GM19193 (cell line): ENCODE measurements around the gene FYN.

Source experiments
- POLR2A ChIP-seq: IDR thresholded peaks from 4 replicates; pipeline ENCODE4 v1.6.1; 2011; ENCODE audit not compliant: insufficient read depth, insufficient read length; ENCODE audit errors: extremely low read depth

FYN gene

GRCh38 chr6:111832833-111833418 is 40.3 kb downstream of the FYN start:
- no peak for TF ChIP-seq POLR2A

- no peak for TF ChIP-seq POLR2A
Measured at GRCh38 chr6:111831408-111831807, 41.8 kb downstream of the FYN start.

GRCh38 chr6:111829998-111830397 is 43.3 kb downstream of the FYN start:
- TF ChIP-seq POLR2A, result no peak

- no peak for TF ChIP-seq POLR2A
Measured at GRCh38 chr6:111829581-111829980, 43.7 kb downstream of the FYN start.

GRCh38 chr6:111828809-111829208 is 44.4 kb downstream of the FYN start:
- no peak for TF ChIP-seq POLR2A

GRCh38 chr6:111825439-111826086 is 47.7 kb downstream of the FYN start:
- TF ChIP-seq POLR2A, result no peak

- TF ChIP-seq POLR2A, result no peak
Measured at GRCh38 chr6:111824608-111825337, 48.5 kb downstream of the FYN start.

GRCh38 chr6:111823831-111824607 is 49.2 kb downstream of the FYN start:
- no peak for TF ChIP-seq POLR2A

- TF ChIP-seq POLR2A, result no peak
Measured at GRCh38 chr6:111823012-111823411, 50.2 kb downstream of the FYN start.

- TF ChIP-seq POLR2A, result no peak
Measured at GRCh38 chr6:111819458-111819857, 53.8 kb downstream of the FYN start.

GRCh38 chr6:111818539-111819226 is 54.6 kb downstream of the FYN start:
- TF ChIP-seq POLR2A, result no peak

- no peak for TF ChIP-seq POLR2A
Measured at GRCh38 chr6:111817451-111818120, 55.7 kb downstream of the FYN start.

GRCh38 chr6:111813677-111814310 is 59.5 kb downstream of the FYN start:
- no peak for TF ChIP-seq POLR2A

- no peak for TF ChIP-seq POLR2A
Measured at GRCh38 chr6:111813237-111813636, 60.0 kb downstream of the FYN start.
